Measurements from ENCODE around the gene DNAH5.

The DNAH5 gene

DNA sequence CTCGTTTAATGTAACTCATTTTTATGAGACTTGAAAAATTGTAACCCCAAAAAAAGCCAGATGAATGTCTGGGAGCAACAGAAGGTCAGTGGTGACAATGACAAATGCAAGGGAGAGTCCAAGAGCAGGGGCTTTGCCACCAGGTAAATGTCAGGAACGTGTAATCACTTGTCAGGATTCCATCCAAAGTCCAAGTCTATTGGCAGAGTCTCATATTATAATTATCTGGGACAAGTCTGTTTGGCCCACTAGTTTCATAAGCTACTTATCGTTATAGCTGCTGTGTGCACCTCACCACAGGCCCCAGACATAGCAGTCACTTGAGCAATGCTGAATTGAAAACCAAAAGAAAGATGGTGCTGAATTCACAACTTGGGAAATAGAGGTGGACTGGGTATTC, 180.8 kb downstream of the DNAH5 start:
- H3K4me1 ChIP-seq (ENCODE audit: control insufficient read depth, insufficient read depth, low read length): no peaks in the 10 kb centered on the region
- H3K4me3 ChIP-seq (ENCODE audit: low read length): no peak overlapping the region
- DNase-seq (ENCODE audit: low read depth): no peak
- no peak overlapping the region for H3K9ac ChIP-seq (ENCODE audit: low read length)
- no peaks in the 10 kb centered on the region for H3K36me3 ChIP-seq (ENCODE audit: control insufficient read depth, insufficient read depth, low read length, severe bottlenecking)
- H3K9me3 ChIP-seq (ENCODE audit: control insufficient read depth, low read length): no peaks in the 10 kb centered on the region
- H3K27me3 ChIP-seq (replicated peaks; ENCODE audit: control insufficient read depth, insufficient read depth, low read length): no peaks in the 10 kb centered on the region

DNA sequence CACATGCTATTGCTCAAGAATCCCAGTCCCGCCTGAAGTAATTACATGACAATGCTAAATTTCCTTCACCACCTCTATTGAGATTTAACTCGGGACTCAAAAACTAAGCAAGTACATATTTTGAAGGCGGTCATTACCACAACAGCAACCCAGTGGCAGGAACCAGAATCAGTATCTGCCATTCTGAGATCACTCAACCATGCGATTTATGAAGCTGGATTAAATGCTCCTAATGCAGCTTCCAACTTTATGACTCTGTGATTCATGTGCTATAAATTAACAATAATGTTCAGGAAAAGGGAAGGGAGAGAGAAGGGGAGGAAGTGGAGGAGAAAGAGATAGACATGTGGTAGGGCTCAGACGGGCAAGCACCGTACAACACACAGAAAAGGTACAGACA, 194.7 kb downstream of the DNAH5 start:
- Histone ChIP-seq H3K4me3 (ENCODE audit: low read length) (no peak overlapping the region), H3K36me3 (ENCODE audit: control insufficient read depth, insufficient read depth, low read length, severe bottlenecking) (no peaks in the 10 kb centered on the region), H3K27me3 (replicated peaks; ENCODE audit: control insufficient read depth, insufficient read depth, low read length) (no peaks in the 10 kb centered on the region), H3K9me3 (ENCODE audit: control insufficient read depth, low read length) (no peaks in the 10 kb centered on the region), H3K4me1 (ENCODE audit: control insufficient read depth, insufficient read depth, low read length) (no peaks in the 10 kb centered on the region), H3K9ac (ENCODE audit: low read length) (no peak overlapping the region)
- DNase-seq (ENCODE audit: low read depth): no peak

DNA sequence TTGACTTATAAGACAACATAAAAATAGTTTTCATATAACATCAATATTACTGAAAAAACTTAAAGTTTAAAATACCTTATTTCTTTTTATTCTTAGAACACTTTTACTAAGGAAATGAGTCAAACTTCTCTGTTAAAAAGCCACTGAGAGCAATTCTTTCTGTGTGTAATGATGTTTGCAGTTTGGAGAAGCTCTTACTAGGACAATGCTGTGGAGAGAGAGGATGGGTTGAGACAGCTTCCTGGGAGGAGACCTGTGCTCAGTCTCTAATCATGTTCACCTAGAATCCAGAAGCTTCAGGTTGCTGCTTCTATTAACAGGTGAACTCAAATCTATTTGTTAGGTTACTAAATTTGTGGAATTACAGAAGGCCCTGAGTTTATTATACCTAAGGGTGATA, 198.5 kb downstream of the DNAH5 start:
- H3K9ac ChIP-seq (ENCODE audit: low read length): no peak overlapping the region
- no peaks in the 10 kb centered on the region for H3K36me3 ChIP-seq (ENCODE audit: control insufficient read depth, insufficient read depth, low read length, severe bottlenecking)
- DNase-seq (ENCODE audit: low read depth): no peak
- no peaks in the 10 kb centered on the region for H3K27me3 ChIP-seq (replicated peaks; ENCODE audit: control insufficient read depth, insufficient read depth, low read length)
- no peaks in the 10 kb centered on the region for H3K4me1 ChIP-seq (ENCODE audit: control insufficient read depth, insufficient read depth, low read length)
- H3K9me3 ChIP-seq (ENCODE audit: control insufficient read depth, low read length): no peaks in the 10 kb centered on the region
- no peak overlapping the region for H3K4me3 ChIP-seq (ENCODE audit: low read length)

DNA sequence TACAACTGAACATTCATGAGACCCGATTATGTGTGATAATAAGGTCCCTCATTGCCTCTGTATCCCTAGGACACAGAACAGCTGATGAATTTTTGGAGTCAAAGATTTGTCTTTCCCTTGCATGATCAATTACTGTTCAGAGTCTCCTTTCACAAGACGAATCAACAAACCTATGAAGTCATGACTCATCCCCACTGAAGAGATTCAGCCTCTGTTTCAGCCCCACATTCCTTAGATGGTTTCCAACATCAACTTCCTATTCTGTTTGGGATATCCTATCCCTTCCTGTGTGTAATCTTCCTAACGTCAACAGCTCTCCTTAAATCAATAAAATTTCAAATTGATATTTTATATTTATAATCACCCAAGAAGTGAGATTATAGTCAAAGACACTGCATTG, 199.0 kb downstream of the DNAH5 start:
- no peaks in the 10 kb centered on the region for H3K36me3 ChIP-seq (ENCODE audit: control insufficient read depth, insufficient read depth, low read length, severe bottlenecking)
- no peaks in the 10 kb centered on the region for H3K27me3 ChIP-seq (replicated peaks; ENCODE audit: control insufficient read depth, insufficient read depth, low read length)
- no peak overlapping the region for H3K4me3 ChIP-seq (ENCODE audit: low read length)
- no peaks in the 10 kb centered on the region for H3K9me3 ChIP-seq (ENCODE audit: control insufficient read depth, low read length)
- peak; percentile 17 for DNase-seq (ENCODE audit: low read depth)
- H3K4me1 ChIP-seq (ENCODE audit: control insufficient read depth, insufficient read depth, low read length): no peaks in the 10 kb centered on the region
- no peak overlapping the region for H3K9ac ChIP-seq (ENCODE audit: low read length)

DNA sequence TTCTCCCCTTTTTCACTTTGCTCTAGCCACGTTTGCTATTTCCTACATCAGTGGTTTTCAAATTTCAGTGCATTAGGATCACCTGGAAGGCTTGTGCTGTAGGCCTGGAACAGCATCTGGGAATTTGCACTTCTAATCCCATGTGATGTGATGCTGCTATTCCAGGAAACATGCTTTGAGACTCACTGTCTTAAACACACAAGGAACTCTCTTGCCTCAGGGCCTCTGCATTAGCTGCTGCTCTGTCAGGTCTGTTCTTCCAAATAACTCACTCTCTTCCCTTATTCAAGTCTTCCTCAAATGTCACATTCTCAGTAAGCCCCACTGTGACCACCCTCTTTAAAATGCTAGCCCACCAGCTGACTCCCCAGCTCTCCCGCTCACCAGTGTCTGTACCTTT, 204.0 kb downstream of the DNAH5 start:
- H3K36me3 ChIP-seq (ENCODE audit: control insufficient read depth, insufficient read depth, low read length, severe bottlenecking): no peaks in the 10 kb centered on the region
- no peak overlapping the region for H3K9ac ChIP-seq (ENCODE audit: low read length)
- H3K27me3 ChIP-seq (replicated peaks; ENCODE audit: control insufficient read depth, insufficient read depth, low read length): no peaks in the 10 kb centered on the region
- DNase-seq (ENCODE audit: low read depth): no peak
- H3K4me1 ChIP-seq (ENCODE audit: control insufficient read depth, insufficient read depth, low read length): no peaks in the 10 kb centered on the region
- no peak overlapping the region for H3K4me3 ChIP-seq (ENCODE audit: low read length)
- H3K9me3 ChIP-seq (ENCODE audit: control insufficient read depth, low read length): no peaks in the 10 kb centered on the region

GRCh38 chr5:13739479-13739878, 205.0 kb downstream of the DNAH5 start:
- no peaks in the 10 kb centered on the region for H3K27me3 ChIP-seq (replicated peaks; ENCODE audit: control insufficient read depth, insufficient read depth, low read length)
- no peaks in the 10 kb centered on the region for H3K4me1 ChIP-seq (ENCODE audit: control insufficient read depth, insufficient read depth, low read length)
- no peaks in the 10 kb centered on the region for H3K9me3 ChIP-seq (ENCODE audit: control insufficient read depth, low read length)
- no peak overlapping the region for H3K9ac ChIP-seq (ENCODE audit: low read length)
- H3K36me3 ChIP-seq (ENCODE audit: control insufficient read depth, insufficient read depth, low read length, severe bottlenecking): no peaks in the 10 kb centered on the region
- DNase-seq (ENCODE audit: low read depth): no peak
- H3K4me3 ChIP-seq (ENCODE audit: low read length): no peak overlapping the region

DNA sequence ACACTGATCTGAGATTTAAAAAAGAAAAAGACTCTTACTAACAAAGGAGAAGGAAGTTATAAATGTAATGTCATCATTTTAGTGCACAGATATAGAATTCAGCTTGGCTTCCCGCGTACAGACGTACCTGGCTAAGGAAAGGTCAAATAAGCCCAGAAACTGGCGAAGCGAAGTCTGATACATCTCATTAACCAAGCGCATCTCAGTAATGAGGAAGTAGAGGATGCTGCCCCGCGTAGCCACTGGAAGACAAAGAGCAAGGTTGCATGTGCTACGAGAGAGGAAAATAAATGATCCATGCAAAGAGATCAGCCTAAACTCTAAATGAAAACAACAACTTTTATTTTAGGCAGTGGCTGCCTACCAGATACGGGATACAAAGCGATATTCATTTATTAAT, 208.8 kb downstream of the DNAH5 start:
- H3K4me3 ChIP-seq (ENCODE audit: low read length): no peak overlapping the region
- no peak overlapping the region for H3K9ac ChIP-seq (ENCODE audit: low read length)
- no peaks in the 10 kb centered on the region for H3K9me3 ChIP-seq (ENCODE audit: control insufficient read depth, low read length)
- DNase-seq (ENCODE audit: low read depth): no peak
- H3K27me3 ChIP-seq (replicated peaks; ENCODE audit: control insufficient read depth, insufficient read depth, low read length): no peaks in the 10 kb centered on the region
- no peaks in the 10 kb centered on the region for H3K36me3 ChIP-seq (ENCODE audit: control insufficient read depth, insufficient read depth, low read length, severe bottlenecking)
- no peaks in the 10 kb centered on the region for H3K4me1 ChIP-seq (ENCODE audit: control insufficient read depth, insufficient read depth, low read length)

GRCh38 chr5:13731121-13731628, 213.3 kb downstream of the DNAH5 start:
- Histone ChIP-seq H3K4me1 (ENCODE audit: control insufficient read depth, insufficient read depth, low read length) (no peaks in the 10 kb centered on the region), H3K27me3 (replicated peaks; ENCODE audit: control insufficient read depth, insufficient read depth, low read length) (no peaks in the 10 kb centered on the region), H3K36me3 (ENCODE audit: control insufficient read depth, insufficient read depth, low read length, severe bottlenecking) (no peaks in the 10 kb centered on the region), H3K4me3 (ENCODE audit: low read length) (no peak overlapping the region), H3K9ac (ENCODE audit: low read length) (no peak overlapping the region), H3K9me3 (ENCODE audit: control insufficient read depth, low read length) (no peaks in the 10 kb centered on the region)
- no peak for DNase-seq (ENCODE audit: low read depth)

DNA sequence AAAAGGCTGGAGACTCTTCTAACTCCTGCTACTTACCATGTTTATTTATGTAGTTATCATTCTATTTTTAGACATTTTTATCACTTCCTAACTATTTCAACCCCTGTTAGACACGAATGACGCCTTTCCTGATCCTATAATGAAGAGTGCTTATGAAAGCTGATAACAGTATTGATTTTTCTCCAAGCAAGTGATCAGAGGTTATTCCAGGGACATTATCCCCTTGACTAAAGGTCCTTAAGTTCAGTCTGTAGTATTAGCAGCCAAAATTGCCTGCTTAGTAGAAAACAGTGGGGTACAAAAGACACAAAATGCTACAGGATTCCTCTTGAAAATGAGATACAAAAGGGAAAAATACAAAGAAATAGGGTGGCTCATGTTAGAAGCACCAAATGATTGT, 235.6 kb downstream of the DNAH5 start:
- no peaks in the 10 kb centered on the region for H3K27me3 ChIP-seq (replicated peaks; ENCODE audit: control insufficient read depth, insufficient read depth, low read length)
- H3K4me1 ChIP-seq (ENCODE audit: control insufficient read depth, insufficient read depth, low read length): no peaks in the 10 kb centered on the region
- H3K9me3 ChIP-seq (ENCODE audit: control insufficient read depth, low read length): no peaks in the 10 kb centered on the region
- no peaks in the 10 kb centered on the region for H3K36me3 ChIP-seq (ENCODE audit: control insufficient read depth, insufficient read depth, low read length, severe bottlenecking)
- H3K4me3 ChIP-seq (ENCODE audit: low read length): no peak overlapping the region
- no peak for DNase-seq (ENCODE audit: low read depth)
- H3K9ac ChIP-seq (ENCODE audit: low read length): no peak overlapping the region

GRCh38 chr5:13708432-13708831, 236.1 kb downstream of the DNAH5 start:
- Histone ChIP-seq H3K36me3 (ENCODE audit: control insufficient read depth, insufficient read depth, low read length, severe bottlenecking) (no peaks in the 10 kb centered on the region), H3K9ac (ENCODE audit: low read length) (no peak overlapping the region), H3K27me3 (replicated peaks; ENCODE audit: control insufficient read depth, insufficient read depth, low read length) (no peaks in the 10 kb centered on the region), H3K9me3 (ENCODE audit: control insufficient read depth, low read length) (no peaks in the 10 kb centered on the region), H3K4me3 (ENCODE audit: low read length) (no peak overlapping the region), H3K4me1 (ENCODE audit: control insufficient read depth, insufficient read depth, low read length) (no peaks in the 10 kb centered on the region)
- no peak for DNase-seq (ENCODE audit: low read depth)

GRCh38 chr5:13704396-13704795, 240.1 kb downstream of the DNAH5 start:
- Histone ChIP-seq H3K36me3 (ENCODE audit: control insufficient read depth, insufficient read depth, low read length, severe bottlenecking) (no peaks in the 10 kb centered on the region), H3K4me1 (ENCODE audit: control insufficient read depth, insufficient read depth, low read length) (no peaks in the 10 kb centered on the region), H3K9ac (ENCODE audit: low read length) (no peak overlapping the region), H3K27me3 (replicated peaks; ENCODE audit: control insufficient read depth, insufficient read depth, low read length) (no peaks in the 10 kb centered on the region), H3K4me3 (ENCODE audit: low read length) (no peak overlapping the region), H3K9me3 (ENCODE audit: control insufficient read depth, low read length) (no peaks in the 10 kb centered on the region)
- no peak for DNase-seq (ENCODE audit: low read depth)

DNA sequence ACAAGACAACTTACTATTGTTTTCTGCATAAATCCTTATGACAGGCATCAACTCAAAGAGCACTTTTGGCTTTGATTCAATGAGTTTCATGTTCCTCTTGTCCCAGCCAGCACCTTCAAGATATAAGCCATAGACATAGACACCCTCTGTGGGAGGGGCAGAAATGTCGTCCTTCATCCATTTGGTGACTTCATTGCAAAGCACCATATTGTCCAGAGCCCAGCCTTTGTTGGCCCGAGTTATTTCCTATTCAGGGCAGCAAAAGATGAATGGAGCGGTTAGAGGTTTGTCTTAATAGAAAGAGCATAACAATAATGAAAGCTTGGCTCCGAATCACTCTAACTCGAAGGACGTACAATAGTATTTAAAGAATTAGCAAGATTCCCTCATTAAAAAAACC, 243.9 kb downstream of the DNAH5 start:
- Histone ChIP-seq H3K9me3 (ENCODE audit: control insufficient read depth, low read length) (no peaks in the 10 kb centered on the region), H3K36me3 (ENCODE audit: control insufficient read depth, insufficient read depth, low read length, severe bottlenecking) (no peaks in the 10 kb centered on the region), H3K4me3 (ENCODE audit: low read length) (no peak overlapping the region), H3K27me3 (replicated peaks; ENCODE audit: control insufficient read depth, insufficient read depth, low read length) (no peaks in the 10 kb centered on the region), H3K9ac (ENCODE audit: low read length) (no peak overlapping the region), H3K4me1 (ENCODE audit: control insufficient read depth, insufficient read depth, low read length) (no peaks in the 10 kb centered on the region)
- no peak for DNase-seq (ENCODE audit: low read depth)
